ENCODE results near the gene TMEM229B.

The TMEM229B gene

DNA sequence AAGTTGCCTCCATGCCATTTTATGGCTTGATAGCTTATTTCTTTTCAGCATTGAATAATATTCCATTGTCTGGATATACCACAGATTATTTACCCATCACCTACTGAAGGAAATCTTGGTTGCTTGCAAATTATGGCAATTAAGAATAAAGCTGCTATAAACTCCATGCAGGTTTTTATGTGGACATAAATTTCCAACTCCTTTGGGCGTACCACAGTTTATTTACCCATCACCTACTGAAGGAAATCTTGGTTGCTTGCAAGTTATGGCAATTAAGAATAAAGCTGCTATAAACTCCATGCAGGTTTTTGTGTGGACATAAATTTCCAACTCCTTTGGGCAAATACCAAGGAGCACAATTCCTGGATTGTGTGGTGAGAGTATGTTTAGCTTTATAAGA, 32.0 kb upstream of the TMEM229B start:
- no peak overlapping the region for H3K27ac ChIP-seq
- no peak for DNase-seq (ENCODE audit: low read depth, low spot score)
- no peak for TF ChIP-seq POLR2AphosphoS5 (IDR thresholded peaks at IDR 0.05; ENCODE audit: borderline replicate concordance, low read depth, low read length)
- TF ChIP-seq EZH2 (IDR thresholded peaks at IDR 0.05), result no peak
- TF ChIP-seq FOXP2 (optimal IDR thresholded peaks at IDR 0.05; ENCODE audit: control extremely low read depth, extremely low read length, insufficient read depth), result no peak

DNA sequence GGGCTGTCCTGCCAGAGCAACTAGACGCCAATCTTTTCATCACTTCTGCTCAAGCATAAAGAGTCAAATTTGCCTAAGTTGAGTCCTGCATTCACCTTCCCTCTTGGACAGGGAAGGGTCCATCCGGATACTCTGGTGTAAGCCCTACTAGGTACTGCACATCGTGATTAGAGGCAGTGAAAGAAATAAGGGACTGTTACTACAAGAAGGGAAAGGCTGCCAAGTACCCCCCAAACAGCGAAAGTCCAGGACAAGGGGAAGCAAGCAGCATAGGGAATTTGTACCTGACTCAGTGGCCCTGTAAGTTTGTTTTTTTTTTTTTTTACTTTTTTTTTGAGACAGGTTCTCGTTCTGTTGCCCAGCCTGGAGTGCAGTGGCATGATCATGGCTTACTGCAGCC, 30.9 kb upstream of the TMEM229B start:
- no peak overlapping the region for H3K9ac ChIP-seq (ENCODE audit: insufficient read length)
- TF ChIP-seq POLR2AphosphoS5 (IDR thresholded peaks at IDR 0.05; ENCODE audit: borderline replicate concordance, low read depth, low read length) (no peak), EZH2 (IDR thresholded peaks at IDR 0.05) (no peak), FOXP2 (optimal IDR thresholded peaks at IDR 0.05; ENCODE audit: control extremely low read depth, extremely low read length, insufficient read depth) (no peak)
- H3K27ac ChIP-seq, result no peak overlapping the region
- no peak for DNase-seq (ENCODE audit: low read depth, low spot score)
- no peaks in the 10 kb centered on the region for H3K9me3 ChIP-seq (ENCODE audit: low read depth, low read length)
- no peak overlapping the region for H3K4me3 ChIP-seq
- H3K36me3 ChIP-seq (ENCODE audit: insufficient read depth, low read length), result no peaks in the 10 kb centered on the region

More for the DNA sequence above, 32.0 kb upstream of the TMEM229B start:
- Histone ChIP-seq H3K9ac (ENCODE audit: insufficient read length) (no peak overlapping the region), H3K4me3 (no peak overlapping the region), H3K36me3 (ENCODE audit: insufficient read depth, low read length) (no peaks in the 10 kb centered on the region), H3K9me3 (ENCODE audit: low read depth, low read length) (no peaks in the 10 kb centered on the region)

DNA sequence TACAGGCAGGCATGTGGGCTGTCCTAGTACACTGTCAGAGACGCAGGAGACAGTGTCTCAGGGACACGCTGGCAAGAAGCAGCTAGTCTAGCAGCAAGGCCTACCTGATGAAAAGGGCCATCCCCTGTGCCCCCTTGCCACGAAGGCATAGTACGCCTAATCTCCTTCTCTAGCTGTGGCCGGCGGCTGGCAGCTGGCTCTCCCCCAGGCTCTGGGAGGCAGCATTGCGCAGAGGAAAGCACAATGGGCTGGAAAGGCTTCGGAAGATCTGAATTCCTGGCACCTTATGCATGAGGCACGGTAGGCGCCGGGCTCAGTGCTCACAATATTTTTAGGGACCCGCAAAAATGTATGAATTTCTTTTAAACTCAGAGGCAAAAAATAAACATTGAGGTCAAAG, 28.6 kb upstream of the TMEM229B start:
- TF ChIP-seq FOXP2 (optimal IDR thresholded peaks at IDR 0.05; ENCODE audit: control extremely low read depth, extremely low read length, insufficient read depth) (no peak), EZH2 (IDR thresholded peaks at IDR 0.05) (no peak), POLR2AphosphoS5 (IDR thresholded peaks at IDR 0.05; ENCODE audit: borderline replicate concordance, low read depth, low read length) (no peak)
- Histone ChIP-seq H3K27ac (no peak overlapping the region), H3K9me3 (ENCODE audit: low read depth, low read length) (no peaks in the 10 kb centered on the region), H3K4me3 (no peak overlapping the region), H3K36me3 (ENCODE audit: insufficient read depth, low read length) (no peaks in the 10 kb centered on the region), H3K9ac (ENCODE audit: insufficient read length) (no peak overlapping the region)
- DNase-seq (ENCODE audit: low read depth, low spot score), result no peak

DNA sequence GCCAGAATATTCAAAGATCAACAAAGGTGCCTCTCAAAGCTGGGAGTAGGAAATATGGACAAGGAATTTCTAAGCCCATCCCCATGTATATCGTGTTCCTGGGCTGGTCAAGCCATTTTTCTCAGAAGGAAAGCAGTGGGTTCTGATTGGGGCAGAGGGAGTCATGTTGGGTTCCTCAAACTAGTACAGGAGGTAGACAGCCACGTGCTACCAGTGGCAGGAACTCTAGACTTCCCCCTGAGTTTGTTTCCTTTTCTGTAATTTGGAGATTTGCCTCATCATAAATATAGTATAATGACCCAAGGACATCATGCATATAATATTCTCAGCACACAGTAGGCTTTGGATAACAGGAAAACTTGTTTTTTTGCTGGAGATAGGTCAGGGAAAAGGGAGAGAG, 28.2 kb upstream of the TMEM229B start:
- Histone ChIP-seq H3K36me3 (ENCODE audit: insufficient read depth, low read length) (no peaks in the 10 kb centered on the region), H3K27ac (no peak overlapping the region), H3K4me3 (no peak overlapping the region), H3K9ac (ENCODE audit: insufficient read length) (no peak overlapping the region), H3K9me3 (ENCODE audit: low read depth, low read length) (no peaks in the 10 kb centered on the region)
- no peak for DNase-seq (ENCODE audit: low read depth, low spot score)
- TF ChIP-seq POLR2AphosphoS5 (IDR thresholded peaks at IDR 0.05; ENCODE audit: borderline replicate concordance, low read depth, low read length) (no peak), FOXP2 (optimal IDR thresholded peaks at IDR 0.05; ENCODE audit: control extremely low read depth, extremely low read length, insufficient read depth) (no peak), EZH2 (IDR thresholded peaks at IDR 0.05) (no peak)

DNA sequence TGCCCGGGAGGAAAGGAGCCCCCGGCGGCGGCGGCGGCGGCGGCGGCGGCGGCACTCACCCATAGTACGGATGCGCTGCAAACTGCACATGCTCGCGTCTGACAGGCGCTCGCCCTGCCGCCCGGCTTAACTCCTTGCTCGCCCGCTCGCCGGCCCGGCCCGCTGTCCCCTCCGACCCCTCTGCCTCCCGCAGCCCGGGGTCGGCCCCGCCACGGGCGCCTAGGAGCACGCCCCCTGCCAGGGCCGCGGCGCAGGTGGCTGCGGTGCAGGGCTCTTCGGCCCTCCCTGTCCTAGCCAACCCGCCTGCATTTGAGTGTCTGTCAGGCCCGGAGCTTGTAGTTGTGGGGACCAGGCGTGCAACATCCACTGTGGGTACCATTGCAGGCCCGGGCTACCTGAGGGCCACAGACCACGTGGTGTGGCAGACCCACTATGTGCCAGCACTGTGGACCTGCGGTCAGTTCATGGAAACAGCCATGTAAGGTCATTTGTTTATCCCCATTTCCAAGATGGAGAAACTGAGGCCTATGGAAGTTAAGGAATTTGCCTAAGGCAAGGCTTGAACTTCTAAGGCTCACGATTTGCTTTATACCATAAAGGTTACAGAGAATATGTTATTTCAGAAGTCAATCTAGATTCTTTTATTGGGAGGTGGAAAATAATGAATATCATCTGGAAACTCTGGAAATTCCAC, 27.0 kb upstream of the TMEM229B start:
- Histone ChIP-seq H3K36me3 (ENCODE audit: insufficient read depth, low read length) (no peaks in the 10 kb centered on the region), H3K9ac (ENCODE audit: insufficient read length) (no peak overlapping the region), H3K4me3 (peak overlapping the region; percentile 78), H3K27ac (no peak overlapping the region), H3K9me3 (ENCODE audit: low read depth, low read length) (no peaks in the 10 kb centered on the region)
- TF ChIP-seq FOXP2 (optimal IDR thresholded peaks at IDR 0.05; ENCODE audit: control extremely low read depth, extremely low read length, insufficient read depth) (no peak), EZH2 (IDR thresholded peaks at IDR 0.05) (no peak), POLR2AphosphoS5 (IDR thresholded peaks at IDR 0.05; ENCODE audit: borderline replicate concordance, low read depth, low read length) (no peak)
- no peak for DNase-seq (ENCODE audit: low read depth, low spot score)

DNA sequence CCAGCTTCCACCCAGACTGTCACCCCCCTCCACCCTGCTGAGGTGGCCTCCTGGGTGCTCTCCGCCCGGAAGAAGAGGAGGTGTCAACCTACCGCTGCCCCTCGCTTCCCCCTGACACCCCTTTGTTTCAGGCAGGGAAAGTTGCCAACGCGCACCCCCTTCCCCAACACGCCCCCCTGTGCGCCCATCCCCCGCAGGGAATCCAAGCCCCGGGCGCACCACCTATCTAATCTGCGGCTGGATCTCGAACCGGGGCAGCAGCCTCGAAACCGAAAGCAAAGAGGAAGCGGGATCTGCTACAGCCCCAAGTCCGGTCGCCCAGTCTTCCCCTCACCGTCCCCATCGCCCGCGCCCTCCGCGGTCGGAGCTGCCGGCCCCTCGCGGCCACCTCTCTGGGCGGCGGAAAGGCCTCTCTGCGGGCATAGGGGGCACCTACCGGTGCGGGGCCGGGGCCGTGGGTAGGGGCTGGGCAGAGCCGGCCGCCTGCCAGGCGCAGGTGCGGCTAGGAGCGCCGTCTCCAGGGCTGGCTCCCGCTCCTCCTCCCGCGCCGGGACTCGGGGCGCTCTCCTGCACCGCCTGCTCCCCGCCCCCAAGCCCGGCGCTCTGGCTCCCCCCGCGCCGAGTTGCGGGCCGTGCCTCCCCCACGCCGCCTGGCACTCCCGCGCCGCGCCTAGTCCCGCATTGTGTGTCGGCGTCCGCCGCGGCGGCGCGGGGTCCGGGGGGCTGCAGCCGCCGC, 26.3 kb upstream of the TMEM229B start:
- no peak for TF ChIP-seq EZH2 (IDR thresholded peaks at IDR 0.05)
- no peak for TF ChIP-seq POLR2AphosphoS5 (IDR thresholded peaks at IDR 0.05; ENCODE audit: borderline replicate concordance, low read depth, low read length)
- no peak for TF ChIP-seq FOXP2 (optimal IDR thresholded peaks at IDR 0.05; ENCODE audit: control extremely low read depth, extremely low read length, insufficient read depth)
- H3K27ac ChIP-seq, result no peak overlapping the region
- no peak overlapping the region for H3K9ac ChIP-seq (ENCODE audit: insufficient read length)
- H3K36me3 ChIP-seq (ENCODE audit: insufficient read depth, low read length), result no peaks in the 10 kb centered on the region
- DNase-seq (ENCODE audit: low read depth, low spot score), result no peak
- H3K4me3 ChIP-seq, result peak overlapping the region; percentile 78
- H3K9me3 ChIP-seq (ENCODE audit: low read depth, low read length), result no peaks in the 10 kb centered on the region

DNA sequence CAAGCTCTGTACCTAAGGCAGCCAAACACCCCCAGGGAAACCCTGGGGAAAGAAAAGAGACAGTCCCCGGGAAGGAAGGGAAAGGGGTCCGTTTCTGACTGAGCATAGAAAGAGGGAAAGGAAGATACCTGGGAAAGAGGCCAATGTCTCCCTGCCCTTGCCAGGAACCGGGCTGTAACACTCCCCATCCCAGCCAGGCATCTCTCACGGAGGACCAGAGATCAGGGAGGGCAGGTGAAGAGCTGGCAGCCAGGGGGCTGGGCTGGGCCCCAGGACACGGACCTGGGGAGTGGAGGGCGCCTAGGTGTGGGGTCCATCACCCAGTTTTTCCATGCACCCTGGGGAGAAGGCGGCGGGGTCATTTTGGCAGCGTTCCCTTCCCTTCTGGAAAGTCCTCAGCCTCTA, 25.7 kb upstream of the TMEM229B start:
- no peak for DNase-seq (ENCODE audit: low read depth, low spot score)
- H3K36me3 ChIP-seq (ENCODE audit: insufficient read depth, low read length), result no peaks in the 10 kb centered on the region
- TF ChIP-seq POLR2AphosphoS5 (IDR thresholded peaks at IDR 0.05; ENCODE audit: borderline replicate concordance, low read depth, low read length), result no peak
- no peak for TF ChIP-seq EZH2 (IDR thresholded peaks at IDR 0.05)
- TF ChIP-seq FOXP2 (optimal IDR thresholded peaks at IDR 0.05; ENCODE audit: control extremely low read depth, extremely low read length, insufficient read depth), result no peak
- no peaks in the 10 kb centered on the region for H3K9me3 ChIP-seq (ENCODE audit: low read depth, low read length)
- H3K9ac ChIP-seq (ENCODE audit: insufficient read length), result no peak overlapping the region
- no peak overlapping the region for H3K4me3 ChIP-seq
- no peak overlapping the region for H3K27ac ChIP-seq

DNA sequence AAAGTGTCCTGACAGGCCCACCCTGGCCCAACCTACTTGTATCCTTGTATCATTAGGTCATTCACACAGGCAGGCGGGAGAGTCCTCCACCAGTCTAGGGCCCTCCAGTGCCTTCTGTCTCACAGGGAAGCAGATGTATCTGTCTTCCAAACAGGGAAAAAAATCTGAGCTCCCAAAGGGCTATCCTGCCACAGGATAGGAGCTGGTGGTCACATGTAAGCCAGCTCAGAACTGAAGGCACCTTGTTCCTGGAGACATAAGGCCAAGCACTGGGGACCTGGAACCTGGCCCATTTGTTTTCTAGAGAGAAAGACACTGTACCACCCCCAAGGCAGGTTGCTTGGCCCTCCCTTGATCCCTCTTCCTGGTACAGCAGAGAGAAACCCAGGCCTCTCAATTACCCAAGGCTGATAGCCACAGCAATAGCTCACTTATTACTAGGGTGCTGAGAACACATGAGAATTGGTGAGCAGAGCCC, 25.1 kb upstream of the TMEM229B start:
- TF ChIP-seq EZH2 (IDR thresholded peaks at IDR 0.05) (no peak), POLR2AphosphoS5 (IDR thresholded peaks at IDR 0.05; ENCODE audit: borderline replicate concordance, low read depth, low read length) (no peak), FOXP2 (optimal IDR thresholded peaks at IDR 0.05; ENCODE audit: control extremely low read depth, extremely low read length, insufficient read depth) (no peak)
- no peak for DNase-seq (ENCODE audit: low read depth, low spot score)
- no peaks in the 10 kb centered on the region for H3K9me3 ChIP-seq (ENCODE audit: low read depth, low read length)
- no peak overlapping the region for H3K4me3 ChIP-seq
- no peak overlapping the region for H3K9ac ChIP-seq (ENCODE audit: insufficient read length)
- H3K27ac ChIP-seq, result no peak overlapping the region
- no peaks in the 10 kb centered on the region for H3K36me3 ChIP-seq (ENCODE audit: insufficient read depth, low read length)

Data from SK-N-MC (cell line).